ENCODE data around the gene CAMK2N1.

CAMK2N1 gene

GRCh38 chr1:20480951-20481617 lies 4.9 kb downstream of the CAMK2N1 start:
- Histone ChIP-seq H3K4me3 (ENCODE audit: low read depth, low read length, poor library complexity, severe bottlenecking) (no peak overlapping the region), H3F3A (ENCODE audit: insufficient read depth, low read length) (no peaks in the 10 kb centered on the region), H3K9me3 (ENCODE audit: low read length) (no peaks in the 10 kb centered on the region), H3K9me2 (ENCODE audit: low read depth, low read length) (no peaks in the 10 kb centered on the region), H2AFZ (ENCODE audit: low read length) (no peak overlapping the region), H3K4me2 (ENCODE audit: low read length) (no peak overlapping the region), H4K20me1 (ENCODE audit: insufficient read depth, low read length) (no peaks in the 10 kb centered on the region), H3K36me3 (ENCODE audit: insufficient read depth, low read length) (no peaks in the 10 kb centered on the region), H3K4me1 (ENCODE audit: insufficient read depth, low read length, severe bottlenecking) (no peaks in the 10 kb centered on the region), H3K27ac (ENCODE audit: low read depth, low read length, poor library complexity, severe bottlenecking) (no peak overlapping the region), H3K27me3 (ENCODE audit: insufficient read depth, low read length) (no peaks in the 10 kb centered on the region), H3K9ac (ENCODE audit: low read length) (no peak overlapping the region), H3K79me2 (ENCODE audit: insufficient read depth, low read length) (no peaks in the 10 kb centered on the region)
- TF ChIP-seq CTCF (IDR thresholded peaks at IDR 0.05; ENCODE audit: low read length) = no peak

- H3K79me2 ChIP-seq (ENCODE audit: insufficient read depth, low read length) = no peaks in the 10 kb centered on the region
- no peaks in the 10 kb centered on the region for H3K4me1 ChIP-seq (ENCODE audit: insufficient read depth, low read length, severe bottlenecking)
- TF ChIP-seq EZH2 (IDR thresholded peaks at IDR 0.05; ENCODE audit: borderline replicate concordance, low read length) = no peak
- TF ChIP-seq CTCF (IDR thresholded peaks at IDR 0.05; ENCODE audit: low read length) = no peak
- H3K4me3 ChIP-seq (ENCODE audit: low read depth, low read length, poor library complexity, severe bottlenecking) = no peak overlapping the region
- H3F3A ChIP-seq (ENCODE audit: insufficient read depth, low read length) = no peaks in the 10 kb centered on the region
- H2AFZ ChIP-seq (ENCODE audit: low read length) = no peak overlapping the region
- no peak overlapping the region for H3K27ac ChIP-seq (ENCODE audit: low read depth, low read length, poor library complexity, severe bottlenecking)
- no peaks in the 10 kb centered on the region for H3K36me3 ChIP-seq (ENCODE audit: insufficient read depth, low read length)
- no peaks in the 10 kb centered on the region for H3K9me2 ChIP-seq (ENCODE audit: low read depth, low read length)
- no peak overlapping the region for H3K4me2 ChIP-seq (ENCODE audit: low read length)
- H3K9me3 ChIP-seq (ENCODE audit: low read length) = no peaks in the 10 kb centered on the region
- H3K27me3 ChIP-seq (ENCODE audit: insufficient read depth, low read length) = no peaks in the 10 kb centered on the region
- H4K20me1 ChIP-seq (ENCODE audit: insufficient read depth, low read length) = no peaks in the 10 kb centered on the region
- H3K9ac ChIP-seq (ENCODE audit: low read length) = no peak overlapping the region
Observed at GRCh38 chr1:20480243-20480944, 5.6 kb downstream of the CAMK2N1 start.

- no peaks in the 10 kb centered on the region for H3K9me3 ChIP-seq (ENCODE audit: low read length)
- H3K27ac ChIP-seq (ENCODE audit: low read depth, low read length, poor library complexity, severe bottlenecking) = no peak overlapping the region
- no peaks in the 10 kb centered on the region for H3K27me3 ChIP-seq (ENCODE audit: insufficient read depth, low read length)
- no peak overlapping the region for H3K9ac ChIP-seq (ENCODE audit: low read length)
- TF ChIP-seq EZH2 (IDR thresholded peaks at IDR 0.05; ENCODE audit: borderline replicate concordance, low read length) (no peak), CTCF (IDR thresholded peaks at IDR 0.05; ENCODE audit: low read length) (no peak)
- no peak overlapping the region for H3K4me3 ChIP-seq (ENCODE audit: low read depth, low read length, poor library complexity, severe bottlenecking)
- H3K4me2 ChIP-seq (ENCODE audit: low read length) = no peak overlapping the region
- H4K20me1 ChIP-seq (ENCODE audit: insufficient read depth, low read length) = no peaks in the 10 kb centered on the region
- no peaks in the 10 kb centered on the region for H3K4me1 ChIP-seq (ENCODE audit: insufficient read depth, low read length, severe bottlenecking)
- no peaks in the 10 kb centered on the region for H3K79me2 ChIP-seq (ENCODE audit: insufficient read depth, low read length)
- no peak overlapping the region for H2AFZ ChIP-seq (ENCODE audit: low read length)
- no peaks in the 10 kb centered on the region for H3F3A ChIP-seq (ENCODE audit: insufficient read depth, low read length)
- H3K36me3 ChIP-seq (ENCODE audit: insufficient read depth, low read length) = no peaks in the 10 kb centered on the region
- H3K9me2 ChIP-seq (ENCODE audit: low read depth, low read length) = no peaks in the 10 kb centered on the region
Observed at GRCh38 chr1:20479840-20480239, 6.2 kb downstream of the CAMK2N1 start.

Measured in OCI-LY1 (cell line).